Muscle of back (tissue), 11 donors: ENCODE results near the gene EEF2K. TPM values are rescaled to one million over a fixed set of nuclear protein-coding genes. Genes with fewer than 3 reads are reported as not detected.
"Not testable (repeated sequence)": the region's sequence is repeated elsewhere in the genome, so short reads cannot be mapped to it uniquely, and the experiment has no call there.

Source experiments
- DNase-seq, 3 donors: peaks; one replicate each; pipeline versions ENCODE4 v3.0.0 to v3.0.0-alpha.2; 2013
- polyA plus RNA-seq, 10 donors: library from polyadenylated mRNA; unstranded; fragments of 120-200 nt; gene quantifications; one replicate each; pipeline ENCODE4 v1.2.1, GENCODE V29; 2013; ENCODE audit not compliant: insufficient read length in 10 of 10

EEF2K gene
- polyA plus RNA-seq, 10 donors = 28.9 to 60.6 (median 45.6) TPM

GRCh38 chr16:22291020-22291419 is 84.9 kb downstream of the EEF2K start:
- DNase-seq = no peak

DNA sequence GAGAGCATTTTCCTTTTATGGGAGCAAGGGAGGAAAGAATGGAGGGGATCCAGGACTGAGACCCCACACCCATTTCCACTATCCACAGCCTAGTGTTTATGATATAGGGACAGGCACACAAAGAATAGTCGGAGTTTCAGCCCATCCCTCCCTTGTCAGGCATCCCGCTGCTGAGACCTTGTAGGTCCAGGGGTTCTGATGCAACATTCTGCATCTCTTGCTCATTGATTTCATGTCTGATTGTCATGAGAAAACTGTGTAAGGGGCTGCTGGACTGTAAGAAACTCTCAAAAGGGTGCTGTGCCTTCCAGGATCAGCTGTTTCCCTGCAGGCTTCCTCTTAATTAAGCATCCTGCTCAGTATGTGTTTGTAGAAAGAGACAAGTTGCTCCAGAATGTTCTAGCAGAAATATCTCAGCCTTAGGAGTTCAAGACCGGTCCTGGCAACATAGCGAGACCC is 85.8 kb downstream of the EEF2K start:
- no peak for DNase-seq

GRCh38 chr16:22292320-22292719 is 86.2 kb downstream of the EEF2K start:
- DNase-seq = no peak

DNA sequence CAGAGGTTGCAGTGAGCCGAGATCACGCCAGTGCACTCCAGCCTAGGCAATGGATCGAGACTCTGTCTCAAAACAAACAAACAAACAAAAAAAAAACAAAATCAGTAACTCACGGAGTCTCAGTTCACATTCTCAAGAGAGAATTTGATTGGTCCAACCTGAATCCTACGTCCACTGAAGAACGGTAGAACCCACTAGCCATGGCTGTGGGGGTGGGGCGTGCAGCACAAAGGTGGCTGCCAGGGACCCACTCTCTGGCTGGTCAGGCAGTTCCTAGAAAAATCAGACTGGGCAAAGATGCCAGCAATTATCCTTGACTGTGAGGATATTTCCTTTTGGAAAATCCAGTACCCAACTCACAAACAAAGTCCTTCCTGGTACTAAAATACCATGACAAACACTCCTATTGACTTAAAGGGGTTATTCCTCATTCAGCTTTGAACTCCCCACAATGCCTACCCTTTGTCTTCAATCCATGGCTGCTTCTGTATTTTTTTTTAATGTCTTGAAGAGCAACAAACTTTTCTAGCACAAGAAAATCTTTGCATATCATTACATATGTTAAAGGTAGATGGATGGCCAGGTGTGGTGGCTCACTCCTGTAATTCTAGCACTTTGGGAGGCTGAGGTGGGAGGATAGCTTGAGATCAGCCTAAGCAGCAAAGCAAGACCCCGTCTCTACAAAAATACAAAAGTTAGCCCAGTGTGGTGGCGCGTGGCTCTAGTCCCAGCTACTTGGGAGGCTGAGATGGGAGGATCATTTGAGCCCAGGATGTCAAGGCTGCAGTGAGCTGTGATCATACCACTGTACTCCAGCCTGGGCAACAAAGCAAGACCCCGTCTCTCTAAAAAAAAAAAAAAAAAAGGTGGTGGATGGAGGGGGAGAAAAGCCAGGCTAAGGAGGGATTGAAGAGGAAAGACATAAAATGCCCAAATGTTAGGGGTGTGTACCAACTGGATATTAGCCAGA is 87.3 kb downstream of the EEF2K start:
- DNase-seq = no peak

GRCh38 chr16:22296225-22297113 is 90.4 kb downstream of the EEF2K start:
- peak in 1 of 3 donors; percentile 26 for DNase-seq

GRCh38 chr16:22297114-22297870 is 91.2 kb downstream of the EEF2K start, which contains the start of gene POLR3E:
Gene POLR3E (plus strand): TSS chr16:22297409. CDS start chr16:22302969, 5,560 bp downstream.
- DNase-seq = peak; percentile 99 to 100 (median 100)

GRCh38 chr16:22297871-22298733 is 92.0 kb downstream of the EEF2K start:
- peak; percentile 85 to 92 (median 85) for DNase-seq

GRCh38 chr16:22299036-22299435 is 93.0 kb downstream of the EEF2K start:
- DNase-seq = no peak

- peak; percentile 28 to 52 (median 42) for DNase-seq
Observed at GRCh38 chr16:22300427-22301071, 94.5 kb downstream of the EEF2K start.

DNA sequence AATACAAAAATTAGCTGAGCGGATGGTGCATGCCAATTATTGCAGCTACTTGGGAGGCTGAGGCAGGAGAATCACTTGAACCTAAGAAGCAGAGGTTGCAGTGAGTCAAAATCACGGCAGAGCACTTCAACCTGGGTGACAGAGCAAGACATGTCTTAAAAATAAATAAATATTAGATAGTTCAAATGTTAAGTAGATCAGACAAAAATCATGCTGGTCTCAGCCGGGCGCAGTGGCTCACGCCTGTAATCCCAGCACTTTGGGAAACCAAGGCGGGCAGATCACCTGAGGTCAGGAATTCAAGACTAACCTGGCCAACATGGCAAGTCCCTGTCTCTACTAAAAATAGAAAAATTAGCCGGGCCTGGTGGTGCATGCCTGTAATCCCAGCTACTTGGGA is 95.3 kb downstream of the EEF2K start:
- DNase-seq = not testable (repeated sequence)

DNA sequence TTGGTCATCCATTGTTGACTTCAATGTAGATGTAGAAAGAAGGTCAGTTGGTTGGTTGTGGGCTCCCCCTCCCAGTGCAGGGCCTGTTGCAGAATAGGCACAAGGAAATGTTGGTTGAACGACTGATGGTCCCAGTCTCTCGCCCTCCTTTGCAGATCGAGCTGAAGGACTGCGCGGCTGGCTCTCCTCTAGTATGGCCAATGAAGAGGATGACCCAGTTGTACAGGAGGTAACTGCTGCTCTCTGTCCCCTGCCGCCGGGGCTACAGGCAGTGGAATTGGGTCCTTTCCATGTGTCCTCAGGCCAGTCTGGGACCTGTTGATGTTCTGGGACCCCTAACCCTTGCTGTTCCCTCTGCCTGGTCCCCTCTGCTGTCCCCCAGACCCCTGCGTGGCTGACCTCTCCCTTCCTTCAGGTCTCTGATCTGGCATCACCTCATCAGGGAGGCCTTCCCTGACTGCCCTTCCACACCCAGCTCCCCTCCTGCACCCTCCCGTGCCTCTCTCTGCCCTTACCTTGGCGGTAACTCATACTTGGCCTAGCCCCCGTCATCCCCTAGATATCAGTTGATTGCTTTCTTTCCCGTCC is 96.8 kb downstream of the EEF2K start:
- DNase-seq = no peak

GRCh38 chr16:22304411-22304810 is 98.3 kb downstream of the EEF2K start:
- no peak for DNase-seq

- DNase-seq = no peak
Observed at GRCh38 chr16:22306788-22307187, 100.7 kb downstream of the EEF2K start.

DNA sequence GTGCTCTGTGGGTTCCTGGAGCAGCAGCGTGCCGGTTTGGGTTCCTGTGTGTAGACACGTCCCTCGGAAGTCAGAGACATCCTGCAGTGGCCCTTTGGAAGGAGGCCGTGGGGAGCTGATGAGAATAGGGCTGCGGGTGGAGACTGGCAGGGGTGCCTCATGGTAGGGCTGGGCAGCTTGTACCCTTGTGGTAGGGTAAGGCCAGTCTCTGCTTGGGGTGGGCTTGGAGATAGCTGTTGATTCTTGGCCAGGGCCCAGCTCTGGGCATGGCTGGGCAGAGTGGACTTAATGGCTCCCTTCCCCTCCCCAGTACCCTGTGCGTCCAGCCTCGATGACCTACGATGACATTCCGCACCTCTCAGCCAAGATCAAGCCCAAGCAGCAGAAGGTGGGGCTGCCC is 101.8 kb downstream of the EEF2K start:
- no peak for DNase-seq

- DNase-seq = no peak
Observed at GRCh38 chr16:22308824-22309520, 102.9 kb downstream of the EEF2K start.

- DNase-seq = no peak
Observed at GRCh38 chr16:22311520-22311919, 105.4 kb downstream of the EEF2K start.

- no peak for DNase-seq
Observed at GRCh38 chr16:22312897-22313781, 107.1 kb downstream of the EEF2K start.
